Fibroblast of peridontal ligament (primary cell): Measurements from ENCODE around the gene VWA3B.
A peak's percentile ranks its signal among the peaks of the same experiment; 100 is the strongest.
"Not testable (repeated sequence)": the region's sequence is repeated elsewhere in the genome, so short reads cannot be mapped to it uniquely, and the experiment has no call there.

ENCODE experiments used
- DNase-seq: peaks from one replicate; pipeline ENCODE4 v3.0.0-alpha.2; 2010; ENCODE audit errors: extremely low read depth

VWA3B gene, protein sequence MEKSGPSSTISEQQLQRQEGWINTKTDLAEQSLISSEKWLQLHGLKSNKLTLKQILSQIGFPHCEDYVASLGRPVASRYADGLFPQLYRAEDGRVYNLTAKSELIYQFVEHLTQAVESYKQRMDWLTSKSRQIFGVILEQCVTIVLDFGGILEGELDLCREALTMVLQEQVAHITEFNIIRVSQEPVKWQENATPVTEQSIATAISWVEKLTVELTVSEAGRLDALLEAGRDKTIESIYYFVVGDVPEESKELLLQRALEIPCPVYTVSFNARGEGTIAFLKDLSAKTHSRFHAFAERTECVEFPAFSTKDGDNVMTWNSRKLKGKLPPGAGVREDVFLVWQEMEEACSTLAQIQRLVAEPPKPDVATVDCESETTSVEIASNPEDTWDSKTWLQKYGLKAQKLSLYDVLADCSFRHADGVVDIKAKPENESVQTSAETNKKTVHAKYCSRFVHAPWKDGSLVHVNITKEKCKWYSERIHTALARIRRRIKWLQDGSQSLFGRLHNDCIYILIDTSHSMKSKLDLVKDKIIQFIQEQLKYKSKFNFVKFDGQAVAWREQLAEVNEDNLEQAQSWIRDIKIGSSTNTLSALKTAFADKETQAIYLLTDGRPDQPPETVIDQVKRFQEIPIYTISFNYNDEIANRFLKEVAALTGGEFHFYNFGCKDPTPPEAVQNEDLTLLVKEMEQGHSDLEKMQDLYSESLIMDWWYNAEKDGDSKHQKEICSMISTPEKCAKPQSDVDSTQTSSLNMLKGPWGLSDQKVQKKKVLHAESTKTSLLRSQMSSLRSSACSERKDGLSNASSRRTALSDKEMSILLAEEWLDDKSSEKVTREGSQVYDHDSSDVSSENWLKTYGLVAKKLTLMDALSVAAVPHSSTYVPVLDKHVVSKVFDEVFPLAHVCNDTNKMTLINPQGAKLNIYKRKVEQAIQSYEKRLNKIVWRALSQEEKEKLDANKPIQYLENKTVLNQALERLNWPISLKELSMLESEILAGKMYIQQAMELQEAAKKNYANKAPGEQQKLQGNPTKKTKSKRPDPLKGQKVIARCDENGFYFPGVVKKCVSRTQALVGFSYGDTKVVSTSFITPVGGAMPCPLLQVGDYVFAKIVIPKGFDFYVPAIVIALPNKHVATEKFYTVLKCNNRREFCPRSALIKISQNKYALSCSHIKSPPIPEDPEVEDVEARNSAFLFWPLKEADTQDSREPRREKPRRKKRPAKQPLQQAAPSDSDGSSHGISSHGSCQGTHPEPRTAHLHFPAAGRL (N-terminal part only)

DNA sequence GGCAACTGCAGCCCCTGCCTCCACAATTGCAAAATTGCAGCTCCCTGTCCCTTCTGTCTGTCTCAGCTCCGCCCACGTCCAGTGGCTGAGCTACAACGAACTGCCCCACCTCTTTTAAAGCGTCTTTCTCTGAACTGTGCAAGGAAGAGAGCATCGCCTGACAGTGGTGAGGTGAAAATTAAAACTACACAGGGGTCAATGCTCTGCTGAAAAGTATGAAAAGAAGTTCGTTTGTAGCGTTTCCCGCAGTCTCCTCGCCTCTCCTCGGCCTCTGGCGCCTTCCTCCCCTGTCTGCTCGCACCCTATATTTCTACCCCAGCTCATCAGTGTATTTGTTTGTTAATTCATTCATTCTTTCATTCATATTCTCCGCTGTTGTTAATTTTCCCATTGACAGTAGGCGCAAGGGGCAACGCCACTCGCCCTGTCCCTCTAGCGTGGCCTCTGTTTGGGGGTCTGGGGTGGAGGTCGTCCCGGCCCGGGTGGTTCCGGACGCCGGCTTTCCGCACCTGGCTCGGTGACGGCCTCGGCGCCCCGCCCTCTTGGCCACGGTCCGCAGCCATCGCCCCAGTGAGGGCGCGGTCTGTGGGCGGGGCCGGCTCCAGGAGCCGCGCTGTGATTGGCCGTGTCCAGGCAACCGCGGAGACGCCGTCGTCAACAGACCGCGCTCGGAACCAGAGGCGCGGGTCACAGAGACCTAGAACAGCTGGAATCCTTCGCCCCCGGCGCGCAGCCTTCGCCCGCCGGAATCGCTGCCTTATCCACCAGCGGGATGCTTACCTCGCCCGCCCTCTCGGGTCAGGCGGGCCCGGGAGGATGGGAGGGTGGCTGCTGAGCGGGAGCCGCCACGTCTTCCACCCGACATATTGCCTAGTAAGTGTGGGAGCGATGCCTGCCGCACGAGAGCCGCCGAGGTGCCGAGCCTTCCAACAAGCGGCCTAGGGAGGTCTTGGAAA, at the start of gene VWA3B:
Gene VWA3B (plus strand): TSS at position 677 of the 956 bp plus-strand sequence. CDS start 5,926 bp downstream, outside the sequence.
- peak; percentile 10 for DNase-seq

DNA sequence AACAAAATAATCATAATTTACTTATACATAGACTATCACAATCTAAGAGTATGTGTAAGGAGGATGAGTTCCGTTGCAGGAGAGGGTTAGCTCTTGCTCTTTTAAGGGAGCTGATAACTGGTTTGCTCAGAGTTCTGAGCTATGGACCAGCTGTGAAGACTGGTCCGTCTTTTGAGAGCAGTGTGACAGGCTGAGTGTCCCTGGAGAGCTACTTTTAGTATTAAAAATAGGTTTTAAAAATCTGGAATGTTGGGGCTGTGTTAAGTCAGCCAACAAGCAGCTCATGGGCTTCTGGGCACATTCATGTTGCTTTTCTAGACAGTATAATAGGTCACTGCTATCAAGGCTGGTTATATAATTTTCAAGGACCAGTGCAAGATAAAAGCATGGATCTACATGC, 49.8 kb upstream of the VWA3B start:
- no peak for DNase-seq

- no peak for DNase-seq
Measured at GRCh38 chr2:98037666-98038336, 49.2 kb upstream of the VWA3B start.

DNA sequence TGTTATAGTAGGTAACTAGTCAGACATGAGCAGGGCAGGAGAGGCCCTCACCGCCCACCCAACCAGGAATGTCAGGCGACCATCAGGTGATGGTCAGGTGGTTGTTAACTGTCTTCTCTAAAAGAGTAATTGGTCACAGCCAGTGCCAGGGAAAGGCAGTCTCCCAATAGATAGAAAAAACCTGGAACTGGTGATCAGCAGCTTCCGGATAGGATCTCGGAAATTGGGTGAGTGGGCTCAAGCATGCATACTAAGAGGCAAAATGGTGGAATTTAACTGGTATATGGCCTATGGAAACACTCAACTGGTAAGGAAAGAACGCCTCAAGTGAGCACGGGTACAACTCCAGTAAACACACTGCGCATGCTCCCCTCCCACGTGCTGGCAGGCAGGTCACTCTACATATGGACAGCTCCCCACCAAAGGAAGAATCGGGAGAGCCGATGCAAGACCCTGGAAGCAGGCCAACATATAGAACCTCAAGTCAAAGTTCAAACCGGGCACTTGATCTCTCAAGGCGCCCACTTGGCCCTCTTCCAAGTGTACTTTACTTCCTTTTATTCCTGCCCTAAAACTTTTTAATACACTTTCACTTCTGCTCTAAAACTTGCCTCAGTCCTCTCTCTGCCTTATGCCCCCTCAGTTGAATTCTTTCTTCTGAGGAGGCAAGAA, 47.7 kb upstream of the VWA3B start:
- no peak for DNase-seq

DNA sequence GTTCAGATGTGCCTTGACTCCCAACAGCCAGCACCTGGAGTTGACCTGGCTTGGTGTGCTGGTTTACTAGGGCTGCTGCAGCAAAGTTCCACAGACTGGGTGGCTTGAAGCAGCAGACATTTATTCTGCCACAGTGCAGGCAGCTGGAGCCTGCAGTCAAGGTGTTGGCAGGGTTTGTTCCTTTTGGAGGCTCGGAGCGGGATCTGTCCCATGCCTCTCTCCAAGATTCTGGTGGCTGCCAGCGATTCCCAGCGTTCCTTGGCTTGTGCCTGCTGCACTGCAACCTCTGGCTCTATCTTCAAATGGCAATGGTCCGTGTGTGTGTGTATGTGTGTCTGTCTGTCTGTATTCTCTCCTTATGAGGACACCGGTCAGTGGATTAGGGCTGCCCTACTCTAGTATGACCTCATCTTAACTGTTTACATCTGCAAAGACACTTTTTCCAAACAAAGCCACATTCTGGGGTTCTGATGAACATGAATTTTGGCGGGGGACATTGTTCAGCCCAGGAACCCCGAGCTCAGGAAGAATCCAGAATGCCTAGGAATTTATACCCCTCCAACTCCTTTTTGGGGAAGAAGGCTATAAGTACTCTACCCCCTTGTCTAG, 46.5 kb upstream of the VWA3B start:
- DNase-seq: no peak

DNA sequence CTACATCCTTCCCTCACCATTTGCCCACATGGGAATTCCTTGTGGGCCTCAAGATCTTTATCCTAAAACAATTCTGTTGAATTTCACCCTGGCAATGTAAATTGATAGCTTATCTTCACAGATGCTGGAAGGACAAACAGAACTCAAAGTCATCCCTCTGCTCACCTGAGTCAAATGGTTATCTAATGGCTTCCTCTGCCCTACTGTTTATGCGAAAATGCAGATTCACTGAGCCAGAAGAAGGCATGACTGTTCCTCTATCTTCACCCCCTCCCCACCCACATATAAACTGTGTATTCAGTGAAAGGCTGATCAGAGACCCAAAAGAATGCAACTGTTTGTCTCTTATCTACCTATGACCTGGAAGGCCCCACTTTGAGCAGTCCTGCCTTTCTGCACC, 43.9 kb upstream of the VWA3B start:
- DNase-seq: no peak

DNA sequence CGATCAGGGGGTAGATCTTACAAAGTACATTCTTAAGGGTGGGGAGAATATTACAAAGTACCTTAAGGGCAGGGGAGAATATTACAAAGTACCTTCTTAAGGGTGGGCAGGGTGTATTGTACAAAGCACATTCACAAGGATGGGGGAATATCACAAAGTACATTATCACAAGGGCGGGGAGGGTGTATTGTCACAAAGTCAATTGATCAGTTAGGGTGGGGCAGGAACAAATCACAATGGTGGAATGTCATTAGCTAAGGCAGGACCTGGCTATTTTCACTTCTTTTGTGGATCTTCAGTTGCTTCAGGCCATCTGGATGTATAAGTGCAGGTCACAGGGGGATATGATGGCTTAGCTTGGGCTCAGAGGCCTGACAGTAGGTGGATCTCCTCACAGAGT, 42.2 kb upstream of the VWA3B start:
- not testable (repeated sequence) for DNase-seq

DNA sequence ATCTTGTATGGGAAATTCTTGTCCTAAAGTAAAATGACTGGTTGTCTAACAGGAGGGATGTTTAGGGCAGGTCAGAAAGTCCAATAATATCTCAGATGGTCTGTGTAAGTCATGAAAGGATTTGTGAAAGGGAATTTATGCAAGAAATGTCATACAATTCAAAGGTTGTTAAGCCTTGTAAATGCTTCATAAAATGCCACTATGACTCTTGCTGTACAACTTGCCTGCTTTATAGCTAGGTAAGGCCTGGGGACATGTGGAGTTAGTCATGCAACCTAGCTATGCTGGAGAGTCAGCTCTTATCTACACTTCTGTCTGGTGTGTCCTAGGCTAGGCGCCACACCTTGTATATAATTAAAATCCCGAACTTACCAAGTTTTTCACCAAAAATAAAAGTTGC, 36.9 kb upstream of the VWA3B start:
- DNase-seq: no peak

GRCh38 chr2:98058191-98058975, 28.6 kb upstream of the VWA3B start:
- DNase-seq: no peak

DNA sequence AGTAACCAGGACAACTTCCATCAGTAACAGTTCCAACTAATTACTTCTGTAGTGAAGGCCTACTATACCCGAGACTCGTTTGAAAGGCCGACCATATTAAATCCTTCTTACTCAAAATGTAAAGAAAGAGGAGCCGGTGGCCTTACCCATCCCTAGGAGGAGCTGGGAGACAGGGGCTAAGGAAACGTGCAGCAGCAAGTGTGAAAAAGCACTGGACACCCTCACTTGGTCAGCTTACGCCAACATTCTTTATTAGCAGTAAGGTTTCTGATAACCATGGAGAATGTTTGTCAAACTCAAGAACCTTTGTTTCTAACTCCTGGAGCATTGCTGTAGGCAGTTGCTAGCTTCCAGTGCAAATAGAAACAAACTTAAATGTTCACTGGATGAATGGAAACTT, 26.7 kb upstream of the VWA3B start:
- DNase-seq: no peak

DNA sequence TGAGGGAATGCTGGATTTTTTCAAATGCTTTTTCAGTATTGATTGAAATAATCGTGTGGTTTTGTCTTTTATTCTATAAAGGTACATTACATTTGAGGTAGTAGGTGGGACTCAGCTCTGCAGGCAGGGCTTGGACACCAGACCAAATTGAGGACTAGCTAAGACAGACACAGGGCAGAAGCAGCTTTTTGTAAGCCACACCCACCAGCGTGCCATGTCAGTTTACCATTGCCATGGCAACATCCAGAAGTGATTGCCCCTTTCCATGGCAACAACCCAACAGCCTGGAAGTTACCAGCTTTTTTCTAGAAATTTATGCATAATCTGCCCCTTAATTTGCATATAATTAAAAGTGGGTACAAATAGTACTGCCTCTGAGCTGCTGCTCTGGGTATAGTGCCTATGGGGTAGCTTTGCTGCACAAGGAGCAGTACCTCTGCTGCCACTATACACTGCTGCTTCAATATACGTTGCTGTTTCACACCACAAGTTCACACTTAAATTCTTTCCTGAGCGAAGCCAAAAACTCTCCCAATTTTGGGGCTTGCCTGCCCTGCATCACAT, 23.6 kb upstream of the VWA3B start:
- no peak for DNase-seq

GRCh38 chr2:98065808-98066207, 21.2 kb upstream of the VWA3B start:
- no peak for DNase-seq

- no peak for DNase-seq
Measured at GRCh38 chr2:98067160-98067559, 19.8 kb upstream of the VWA3B start.

- DNase-seq: no peak
Measured at GRCh38 chr2:98070081-98070480, 16.9 kb upstream of the VWA3B start.

DNA sequence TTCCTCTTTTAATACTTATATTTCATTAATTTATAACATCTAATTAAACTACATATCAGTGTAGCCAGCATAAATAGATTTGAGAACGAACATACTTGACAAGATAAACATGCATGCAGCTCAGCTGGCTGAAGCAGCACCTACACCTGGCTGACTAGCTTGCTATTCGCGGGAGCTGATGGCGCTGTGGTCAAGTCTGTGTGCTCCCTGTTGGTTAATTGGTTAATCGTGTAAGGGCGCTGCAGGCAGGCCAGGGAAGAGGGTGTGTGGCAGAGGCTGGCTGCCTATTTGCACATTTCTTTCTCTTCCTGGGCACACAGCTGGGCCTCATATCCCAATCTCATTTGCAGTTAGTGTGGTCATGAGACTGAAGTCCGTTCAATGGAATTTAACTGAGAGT, 14.5 kb upstream of the VWA3B start:
- no peak for DNase-seq

DNA sequence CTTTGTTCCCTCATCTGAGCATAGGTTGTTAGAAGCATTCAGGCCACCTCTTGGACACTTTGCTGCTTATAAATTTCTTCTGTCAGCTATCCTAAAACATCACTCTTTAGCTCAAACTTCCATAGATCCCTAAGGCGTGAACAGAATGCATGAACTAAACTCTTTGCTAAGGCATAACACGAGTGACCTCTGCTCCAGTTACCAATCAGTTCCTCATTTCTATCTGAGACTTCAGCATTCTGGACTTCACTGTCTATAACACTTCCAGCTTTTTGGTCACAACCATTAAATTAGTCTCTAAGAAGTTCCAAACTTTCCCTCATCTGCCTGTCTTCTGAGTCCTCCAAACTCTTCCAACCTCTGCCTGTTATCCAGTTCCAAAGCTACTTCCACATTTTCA, 8.3 kb upstream of the VWA3B start:
- no peak for DNase-seq

DNA sequence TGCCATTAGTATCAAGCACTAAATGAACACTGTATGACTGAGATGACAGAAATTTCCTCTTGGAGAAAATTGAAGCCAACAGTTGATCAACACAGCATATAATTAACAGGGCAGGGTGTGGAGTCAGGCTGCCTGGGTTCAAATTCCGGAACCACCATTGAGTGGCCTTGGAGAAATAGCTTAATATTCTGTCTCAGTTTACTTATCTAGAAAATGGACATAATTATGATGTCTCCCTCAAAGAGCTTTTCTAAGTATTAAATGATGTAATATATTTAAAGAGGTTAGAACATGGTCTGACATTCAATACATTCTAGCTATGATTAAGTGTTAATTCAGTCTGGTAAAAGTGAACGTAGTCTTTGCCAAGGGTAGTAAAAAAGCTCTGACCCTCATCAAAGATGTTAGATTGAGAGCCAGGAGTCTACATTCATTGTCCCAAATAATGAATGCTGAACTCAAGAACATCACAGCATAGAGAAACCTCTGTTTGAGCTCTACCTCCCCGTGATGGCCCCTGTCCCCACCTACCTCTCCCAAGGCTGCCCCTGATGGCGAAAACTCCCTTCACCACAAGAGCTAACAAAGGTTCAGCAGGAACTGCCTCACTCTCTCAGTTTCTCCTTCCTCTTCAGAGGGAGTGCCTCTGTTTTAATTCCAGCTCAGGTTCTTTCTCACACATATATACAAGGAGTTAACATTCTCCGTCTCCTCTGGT, 2.7 kb upstream of the VWA3B start:
- DNase-seq: no peak

DNA sequence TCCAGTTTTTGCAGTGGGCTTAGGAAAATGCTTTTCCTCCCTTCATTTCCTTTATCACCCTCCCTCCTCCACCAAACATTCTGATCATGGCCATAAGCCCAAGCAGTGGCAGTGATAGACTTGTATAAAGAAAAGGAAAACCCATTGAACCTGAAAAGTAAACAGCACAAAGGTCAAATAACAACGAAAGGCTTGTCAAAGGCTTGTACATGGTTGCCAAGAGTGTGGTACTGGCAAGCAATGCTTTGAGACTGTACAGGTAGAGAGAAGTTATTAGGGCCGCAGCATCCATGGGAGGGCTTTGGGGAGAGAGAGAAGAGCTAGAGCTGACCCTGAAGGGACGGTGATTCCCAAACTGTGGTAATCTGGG, 2.1 kb upstream of the VWA3B start:
- DNase-seq: no peak
